Transverse colon (tissue), 4 donors: ENCODE measurements around the gene CASP9. TPM values are rescaled to one million over a fixed set of nuclear protein-coding genes. Genes with fewer than 3 reads are reported as not detected.

ENCODE experiments used
- DNase-seq: peaks from one replicate; pipeline ENCODE4 v3.0.0-alpha.2; 2019
- H3K27ac ChIP-seq, 4 donors: fragments of 200-600 bp; sonication (generic); 2 replicates each; pipeline ENCODE4 v1.5.1; 2016 to 2018; ENCODE audit warnings: inconsistent platforms in 4 of 4
- H3K27me3 ChIP-seq: fragments of 200-600 bp; sonication (generic); 2 replicates; pipeline ENCODE4 v1.5.1; 2017; ENCODE audit warnings: inconsistent platforms
- H3K36me3 ChIP-seq, 4 donors: fragments of 200-600 bp; sonication (generic); 2 replicates each; pipeline ENCODE4 v1.5.1; 2017 to 2019; ENCODE audit warnings: inconsistent platforms in 4 of 4
- H3K4me1 ChIP-seq, 4 donors: fragments of 200-600 bp; sonication (generic); 2 replicates each; pipeline ENCODE4 v1.5.1; 2017 to 2020; ENCODE audit warnings: inconsistent platforms in 4 of 4
- H3K4me3 ChIP-seq, 4 donors: fragments of 200-600 bp; sonication (generic); 1 replicate in 1 of 4; 2 replicates in 3 of 4; pipeline versions ENCODE4 v1.5.1 to v1.6.1; 2017 to 2019; ENCODE audit warnings: inconsistent platforms in 4 of 4
- H3K9me3 ChIP-seq, 2 donors: fragments of 200-600 bp; sonication (generic); 2 replicates each; pipeline ENCODE4 v1.5.1; 2017 to 2019; ENCODE audit warnings: inconsistent platforms in 2 of 2
- EP300 ChIP-seq: sonication (generic); formaldehyde crosslinking; IDR thresholded peaks from one replicate; pipeline ENCODE4 v1.6.1; 2017; ENCODE audit warnings: antibody characterized with exemption, low read depth
- POLR2A ChIP-seq: fragments of 450-650 bp; IDR thresholded peaks from one replicate; pipeline ENCODE4 v1.6.1; 2016; ENCODE audit warnings: antibody characterized with exemption, mild to moderate bottlenecking, moderate library complexity
- POLR2AphosphoS5 ChIP-seq, 3 donors: sonication (generic); formaldehyde crosslinking; IDR thresholded peaks; one replicate each; pipeline ENCODE4 v1.6.1; 2016; ENCODE audit warnings: antibody characterized with exemption in 3 of 3
- WGBS, 2 donors: methylation state at CpG; one replicate each; pipeline ENCODE4 v1.1.5; 2018; ENCODE audit warnings: low coverage in 1 of 2; 5-methylcytosine and 5-hydroxymethylcytosine counted together
- in situ Hi-C, 4 donors: fragments of 200-750 bp; cut with MboI; loops; one replicate each; pipeline versions ENCODE4 v1.15.0 to v1.15.1; 2017; ENCODE audit warnings: low sequenced_read_pairs in 3 of 4, low pct_ligation_motif_present in 1 of 4, low pct_unique_long_range_greater_than_20kb in 1 of 4
- intact Hi-C: fragments of 100-400 bp; cut with DNase I; formaldehyde crosslinking; loops from one replicate; pipeline ENCODE4 v1.15.1; 2023; ENCODE audit warnings: low total_unique reads
- total RNA-seq, 4 donors: library from RNA; depleted of rRNA; stranded (reverse); fragments of >200 nt; gene quantifications; one replicate each; pipeline ENCODE4 v1.1.0, GENCODE V29; 2016
- TF ChIP-seq, protein P1 (sequence below), 5 experiments: fragments of 200-600 bp in 3 of 5; fragments of 450-650 bp in 2 of 5; sonication (generic) in 3 of 5; IDR thresholded peaks; 1 replicate in 2 of 5; 2 replicates in 3 of 5; pipeline ENCODE4 v1.5.1; 2016 to 2017; ENCODE audit warnings: antibody characterized with exemption in 5 of 5, inconsistent platforms in 3 of 5, mild to moderate bottlenecking in 2 of 5, moderate library complexity in 1 of 5

Gene CASP9
- total RNA-seq, 4 donors from 2014 or later: 19.1 to 151 (median 25.2) TPM

DNA sequence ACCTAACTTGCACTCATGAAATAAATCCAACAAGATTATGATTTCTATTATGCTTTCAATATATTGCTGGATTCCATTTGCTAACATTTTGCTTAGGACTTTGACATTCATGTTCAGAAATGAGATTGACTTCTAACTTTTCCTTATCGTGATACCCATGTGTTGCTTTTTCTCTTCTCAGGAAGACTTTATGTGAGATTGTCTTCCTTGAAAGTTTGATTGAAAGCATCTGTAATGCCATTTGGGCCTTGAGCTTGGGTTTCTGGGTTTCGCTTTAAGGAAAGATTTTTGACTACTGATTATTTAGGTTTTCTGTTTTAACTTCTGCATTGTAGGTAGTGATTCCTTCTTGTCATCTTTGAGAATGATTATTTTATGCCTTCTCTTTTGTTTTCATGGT, 33.0 kb upstream of the CASP9 start:
- Histone ChIP-seq H3K4me3 (no peak overlapping the region), H3K27ac (no peak overlapping the region), H3K9me3 (no peaks in the 10 kb centered on the region), H3K4me1 (peaks cover 0 to 24% (median 11%) of the 10 kb centered on the region in 4 donors), H3K27me3 (no peaks in the 10 kb centered on the region), H3K36me3 (peaks cover 0 to 11% (median 4%) of the 10 kb centered on the region in 4 donors)
- intact Hi-C loops: no loop called here
- in situ Hi-C loops: no loop called here
- WGBS, 2 donors: 73 to 95% methylated on average over 1 to 2 of the region's 2 CpGs
- TF ChIP-seq POLR2A: no peak
- TF ChIP-seq POLR2AphosphoS5 (IDR thresholded peaks at IDR 0.05): no peak
- no peak for TF ChIP-seq EP300
- no peak for DNase-seq

DNA sequence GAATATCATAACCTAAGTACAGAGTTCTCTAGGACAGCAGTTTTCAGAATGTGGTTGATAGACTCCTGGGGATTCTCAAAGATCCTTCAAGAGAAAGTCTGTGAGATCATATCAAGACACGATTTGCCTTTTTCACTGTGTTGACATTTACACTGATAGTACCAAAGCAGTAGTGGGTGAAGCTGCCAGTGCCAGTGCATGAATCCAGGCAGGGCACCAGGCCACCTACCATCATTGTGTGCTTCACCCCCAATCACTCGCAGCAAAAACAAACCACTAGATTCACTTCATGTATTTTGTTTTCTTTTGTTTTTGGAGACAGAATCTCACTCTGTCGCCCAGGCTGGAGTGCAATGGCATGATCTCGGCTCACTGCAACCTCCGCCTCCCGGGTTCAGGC, 26.6 kb upstream of the CASP9 start:
- H3K36me3 ChIP-seq: peaks cover 0 to 33% (median 16%) of the 10 kb centered on the region in 4 donors
- in situ Hi-C loops (no loop called here), intact Hi-C loops (no loop called here)
- TF ChIP-seq POLR2AphosphoS5 (IDR thresholded peaks at IDR 0.05) (no peak), POLR2A (no peak), EP300 (no peak)
- TF ChIP-seq, protein P1, sequence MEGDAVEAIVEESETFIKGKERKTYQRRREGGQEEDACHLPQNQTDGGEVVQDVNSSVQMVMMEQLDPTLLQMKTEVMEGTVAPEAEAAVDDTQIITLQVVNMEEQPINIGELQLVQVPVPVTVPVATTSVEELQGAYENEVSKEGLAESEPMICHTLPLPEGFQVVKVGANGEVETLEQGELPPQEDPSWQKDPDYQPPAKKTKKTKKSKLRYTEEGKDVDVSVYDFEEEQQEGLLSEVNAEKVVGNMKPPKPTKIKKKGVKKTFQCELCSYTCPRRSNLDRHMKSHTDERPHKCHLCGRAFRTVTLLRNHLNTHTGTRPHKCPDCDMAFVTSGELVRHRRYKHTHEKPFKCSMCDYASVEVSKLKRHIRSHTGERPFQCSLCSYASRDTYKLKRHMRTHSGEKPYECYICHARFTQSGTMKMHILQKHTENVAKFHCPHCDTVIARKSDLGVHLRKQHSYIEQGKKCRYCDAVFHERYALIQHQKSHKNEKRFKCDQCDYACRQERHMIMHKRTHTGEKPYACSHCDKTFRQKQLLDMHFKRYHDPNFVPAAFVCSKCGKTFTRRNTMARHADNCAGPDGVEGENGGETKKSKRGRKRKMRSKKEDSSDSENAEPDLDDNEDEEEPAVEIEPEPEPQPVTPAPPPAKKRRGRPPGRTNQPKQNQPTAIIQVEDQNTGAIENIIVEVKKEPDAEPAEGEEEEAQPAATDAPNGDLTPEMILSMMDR (IDR thresholded peaks at IDR 0.05): no peak
- 88% methylated on average over 6 of the region's 6 CpGs; no CpG with 5 or more reads in 1 of the 2 donors for WGBS, 2 donors
- no peak overlapping the region for H3K4me3 ChIP-seq
- H3K27me3 ChIP-seq: no peaks in the 10 kb centered on the region
- no peaks in the 10 kb centered on the region for H3K4me1 ChIP-seq
- no peak overlapping the region for H3K27ac ChIP-seq
- no peaks in the 10 kb centered on the region for H3K9me3 ChIP-seq
- no peak for DNase-seq

DNA sequence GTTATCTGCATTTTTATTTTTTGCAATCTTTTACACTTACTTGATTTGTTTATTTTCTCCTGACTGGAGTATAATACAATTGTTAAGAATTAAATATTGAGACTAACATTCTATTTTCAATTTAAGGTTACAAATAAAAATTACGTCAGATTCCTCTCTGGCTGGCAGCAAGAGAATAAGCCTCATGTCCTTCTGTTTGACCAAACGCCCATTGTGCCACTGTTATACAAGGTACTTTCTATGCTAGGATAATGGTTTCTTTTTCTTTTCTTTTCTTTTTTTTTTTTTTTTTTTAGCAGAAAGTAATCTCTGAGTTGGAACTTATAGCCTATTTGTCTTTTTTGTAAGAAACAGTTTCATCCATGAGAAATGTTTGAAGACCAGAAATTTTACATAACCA, 22.6 kb upstream of the CASP9 start:
- in situ Hi-C loops: no loop called here
- Histone ChIP-seq H3K27ac (no peak overlapping the region), H3K36me3 (peaks cover 0 to 55% (median 22%) of the 10 kb centered on the region in 4 donors), H3K4me1 (no peaks in the 10 kb centered on the region), H3K9me3 (no peaks in the 10 kb centered on the region), H3K4me3 (no peak overlapping the region), H3K27me3 (no peaks in the 10 kb centered on the region)
- 80 to 97% methylated on average over 2 of the region's 2 CpGs for WGBS, 2 donors
- DNase-seq: no peak
- TF ChIP-seq POLR2A (no peak), POLR2AphosphoS5 (IDR thresholded peaks at IDR 0.05) (no peak), EP300 (no peak)
- TF ChIP-seq, protein P1 (IDR thresholded peaks at IDR 0.05): no peak
- intact Hi-C loops: no loop called here

DNA sequence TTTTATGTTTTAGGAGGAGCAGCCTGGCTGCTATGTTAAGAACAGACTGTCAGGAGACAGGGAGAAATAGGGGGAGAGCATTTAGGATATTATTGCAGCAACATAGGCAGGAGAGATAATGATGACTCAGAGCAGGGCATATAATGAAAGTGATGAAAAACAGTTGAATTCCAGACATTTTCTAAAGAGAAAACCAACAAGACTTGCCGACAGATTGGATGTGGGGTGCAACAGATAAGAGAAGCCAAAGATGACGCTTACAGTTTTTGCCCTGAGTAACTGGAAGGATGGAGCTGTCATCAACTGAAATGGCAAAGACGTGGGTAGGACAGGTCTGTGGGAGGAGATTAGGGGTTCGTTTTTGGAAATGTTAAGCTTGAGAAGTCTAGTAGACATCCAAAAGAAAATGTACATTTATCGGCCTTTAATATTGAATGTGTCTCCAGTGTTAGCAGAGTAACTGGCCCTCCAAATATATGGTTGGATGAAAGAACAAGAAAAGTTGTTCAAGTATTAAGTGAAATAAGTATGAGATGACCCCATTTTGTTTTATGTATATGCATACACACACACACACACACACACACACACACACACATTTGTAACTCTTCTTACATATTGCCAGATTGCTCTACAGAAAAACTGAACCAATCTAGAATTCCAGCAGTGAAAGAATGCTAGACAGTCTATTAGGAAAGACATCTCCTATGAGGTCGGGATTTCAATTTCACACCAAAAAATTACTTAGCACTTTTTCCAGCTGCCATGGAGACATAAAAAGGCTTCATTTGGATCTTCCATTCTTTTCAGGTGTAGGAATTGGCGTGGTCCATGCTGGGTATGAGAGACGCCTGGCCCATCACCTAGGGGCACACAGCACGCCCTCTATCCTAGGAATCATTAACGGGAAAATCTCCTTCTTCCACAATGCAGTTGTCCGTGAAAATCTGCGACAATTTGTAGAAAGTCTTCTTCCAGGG, 19.9 kb upstream of the CASP9 start:
- in situ Hi-C loops: no loop called here

More for the DNA sequence above, 19.9 kb upstream of the CASP9 start:
- no peak overlapping the region for H3K27ac ChIP-seq
- no peak for TF ChIP-seq POLR2A
- no peak for TF ChIP-seq EP300
- TF ChIP-seq, protein P1 (IDR thresholded peaks at IDR 0.05): no peak
- no peak for TF ChIP-seq POLR2AphosphoS5 (IDR thresholded peaks at IDR 0.05)
- no peak overlapping the region for H3K4me3 ChIP-seq
- intact Hi-C loops: no loop called here
- 93 to 94% methylated on average over 6 to 12 of the region's 12 CpGs for WGBS, 2 donors
- H3K27me3 ChIP-seq: no peaks in the 10 kb centered on the region
- H3K9me3 ChIP-seq: no peaks in the 10 kb centered on the region
- DNase-seq: no peak
- H3K4me1 ChIP-seq: no peaks in the 10 kb centered on the region
- H3K36me3 ChIP-seq: peaks cover 0 to 67% (median 27%) of the 10 kb centered on the region in 4 donors
